G401 (cell line): ENCODE results near the gene POLR2A. TPM values are rescaled to one million over a fixed set of nuclear protein-coding genes. Genes with fewer than 3 reads are reported as not detected.

Source experiments
- DNase-seq: peaks from one replicate; pipeline ENCODE4 v3.0.0-alpha.2; 2015; ENCODE audit warnings: low spot score
- in situ Hi-C: cut with HindIII; loops from 2 replicates; pipeline ENCODE4 v1.10.0; 2016; ENCODE audit warnings: low sequenced_read_pairs, mixed read lengths
- total RNA-seq: library from RNA; depleted of rRNA; stranded (reverse); fragments of >200 nt; shearing (Covaris generic); gene quantifications from 2 replicates; pipeline ENCODE4 v1.2.3, GENCODE V29; 2014; rRNA removed

The POLR2A gene
- total RNA-seq, 1 experiment from 2014 or later = 52.8 TPM

DNA sequence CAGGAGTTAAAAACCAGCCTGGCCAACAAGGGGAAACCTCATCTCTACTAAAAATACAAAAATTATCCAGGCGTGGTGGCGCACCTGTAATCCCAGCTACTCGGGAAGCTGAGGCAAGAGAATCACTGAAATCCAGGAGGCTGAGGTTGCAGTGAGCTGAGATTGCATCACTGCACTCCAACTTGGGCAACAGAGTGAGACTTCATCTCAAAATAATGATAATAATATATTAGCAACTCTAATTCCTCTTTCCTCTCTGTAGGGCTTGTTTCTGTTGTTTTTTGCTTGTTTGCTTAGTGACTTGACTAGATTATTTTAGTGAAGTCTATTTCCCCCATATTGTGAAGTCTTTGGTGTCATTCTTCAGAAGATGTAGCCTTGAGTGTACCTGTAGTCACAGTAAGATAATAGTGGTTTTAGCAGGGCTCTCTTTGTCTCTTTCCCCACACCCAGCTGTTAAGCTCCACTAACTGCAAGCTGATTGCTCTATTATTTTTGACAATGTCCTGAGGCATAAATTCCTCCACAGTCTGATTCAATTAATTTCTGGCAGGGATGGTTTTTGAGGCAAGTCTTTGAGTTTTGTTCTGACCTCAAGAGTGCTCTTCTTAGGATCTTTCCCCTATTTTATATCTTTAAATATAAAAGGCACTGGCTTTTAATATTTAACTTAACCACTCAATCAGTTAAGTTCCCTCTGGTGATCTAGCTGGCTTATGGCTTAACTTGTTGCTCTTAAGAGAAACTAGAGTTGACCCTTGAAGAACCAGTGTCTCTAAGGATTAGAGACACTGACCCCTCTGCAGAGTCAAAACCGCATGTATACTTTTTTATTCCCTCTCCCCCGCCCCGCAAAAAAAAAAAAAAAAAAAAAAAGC lies 46.1 kb downstream of the POLR2A start:
- no peak for DNase-seq
- in situ Hi-C loops = no loop called here

DNA sequence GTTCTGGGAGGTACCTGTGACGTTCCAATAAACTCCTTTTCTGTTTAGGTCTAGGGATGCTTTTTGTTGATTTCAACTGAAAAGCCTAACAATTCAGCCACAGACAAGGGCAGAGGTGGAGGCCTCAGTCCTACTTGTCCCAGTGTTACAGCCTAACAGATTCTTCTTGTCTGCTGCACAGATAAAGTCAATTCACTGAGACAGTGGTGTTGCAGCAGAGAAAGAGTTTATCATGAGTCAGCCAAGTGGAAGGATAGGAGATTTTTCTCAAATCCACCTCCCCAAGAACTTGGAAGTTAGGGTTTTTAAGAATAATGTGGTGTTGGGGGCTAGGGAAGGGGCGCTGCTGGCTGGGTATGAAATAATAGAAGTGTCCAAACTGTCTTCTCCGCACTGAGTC lies 53.9 kb downstream of the POLR2A start:
- in situ Hi-C loops = no loop called here

DNA sequence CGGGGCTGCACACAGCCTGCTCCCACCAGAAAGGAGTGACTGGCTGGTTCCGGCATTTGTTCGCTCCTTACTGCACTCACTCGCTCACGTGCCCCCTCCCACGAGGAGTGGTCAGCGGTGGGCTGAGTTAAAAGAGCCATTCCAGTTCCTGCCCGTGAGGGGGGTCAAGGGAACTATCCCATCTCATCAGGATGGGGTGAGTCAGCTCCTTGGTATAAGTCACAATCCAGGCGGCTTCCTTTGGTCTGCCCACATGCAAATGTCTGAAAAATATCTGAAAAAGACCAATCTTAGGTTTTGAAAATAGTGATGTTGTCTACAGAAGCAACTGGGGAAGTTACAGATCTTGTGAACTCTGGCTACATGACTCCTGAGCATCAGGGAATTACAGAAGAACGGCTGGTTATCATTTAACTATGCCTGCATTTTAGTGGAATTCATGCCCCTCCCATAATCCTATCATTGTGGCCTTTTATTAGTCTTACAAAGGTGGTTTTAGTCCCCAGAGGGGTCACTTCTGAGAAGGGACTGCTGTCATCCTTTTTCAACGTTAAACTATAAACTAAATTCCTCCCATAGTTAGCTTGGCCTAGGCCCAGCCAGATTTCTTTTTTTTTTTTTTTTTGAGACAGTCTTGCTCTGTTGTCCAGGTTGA lies 54.9 kb downstream of the POLR2A start:
- in situ Hi-C loops = no loop called here
- no peak for DNase-seq

More for the DNA sequence above, 53.9 kb downstream of the POLR2A start:
- DNase-seq = no peak

GRCh38 chr17:7541074-7541621 lies 57.0 kb downstream of the POLR2A start:
- in situ Hi-C loops = no loop called here
- no peak for DNase-seq

GRCh38 chr17:7544911-7545310 lies 60.7 kb downstream of the POLR2A start:
- in situ Hi-C loops = no loop called here
- DNase-seq = no peak

DNA sequence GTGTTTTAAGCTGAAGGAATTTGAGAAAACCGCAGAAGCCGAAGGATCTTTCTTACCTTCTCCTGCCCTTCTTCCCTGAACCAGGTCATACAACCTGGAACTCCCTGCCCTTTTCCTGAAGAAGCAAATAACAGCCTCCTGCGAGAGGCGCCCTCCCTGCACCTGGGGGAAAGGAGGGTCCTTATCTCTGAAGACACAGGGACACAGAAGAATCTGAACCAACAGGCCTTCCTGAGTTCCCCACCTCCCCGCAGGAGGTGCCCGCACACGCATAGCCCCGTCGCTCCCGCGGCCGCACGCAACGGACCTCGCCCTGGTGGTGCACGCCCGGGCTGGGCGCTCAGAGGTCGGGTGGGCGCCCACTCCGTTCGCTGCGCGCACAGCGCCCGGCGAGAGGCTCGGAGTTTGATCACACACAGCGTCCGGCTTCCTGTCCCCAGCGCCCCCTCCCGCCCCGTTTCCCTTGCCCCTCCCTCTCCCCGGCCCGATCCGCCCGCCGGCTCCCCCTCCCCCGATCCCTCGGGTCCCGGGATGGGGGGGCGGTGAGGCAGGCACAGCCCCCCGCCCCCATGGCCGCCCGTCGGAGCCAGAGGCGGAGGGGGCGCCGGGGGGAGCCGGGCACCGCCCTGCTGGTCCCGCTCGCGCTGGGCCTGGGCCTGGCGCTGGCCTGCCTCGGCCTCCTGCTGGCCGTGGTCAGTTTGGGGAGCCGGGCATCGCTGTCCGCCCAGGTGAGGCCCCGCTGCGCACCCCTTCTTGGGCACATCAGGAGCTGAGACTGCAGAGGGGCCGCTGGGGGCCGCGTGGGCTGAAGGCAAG lies 64.6 kb downstream of the POLR2A start, which contains the start of gene TNFSF12:
Gene TNFSF12 (plus strand): TSS at position 474 of the 816 bp plus-strand sequence. CDS start 96 bp downstream, at position 570.
- in situ Hi-C loops = no loop called here
- DNase-seq = peak; percentile 52

Other genes starting within 250 kb of the POLR2A start
- 89.9 and 99.0 TPM in 2 replicates for gene DVL2, start 249.8 kb upstream of the POLR2A start, total RNA-seq
- 113 and 121 TPM in 2 replicates for gene PHF23, start 244.9 kb upstream of the POLR2A start, total RNA-seq
- gene GABARAP, start 241.9 kb upstream of the POLR2A start, total RNA-seq = 227 and 249 TPM in 2 replicates
- 18.3 and 26.8 TPM in 2 replicates for gene CTDNEP1, start 232.6 kb upstream of the POLR2A start, total RNA-seq
- gene ELP5, start 232.2 kb upstream of the POLR2A start, total RNA-seq = 74.1 and 95.6 TPM in 2 replicates
- gene CLDN7, start 221.9 kb upstream of the POLR2A start, total RNA-seq = 0.17 and 3.5 TPM in 2 replicates
- gene SLC2A4, start 202.6 kb upstream of the POLR2A start, total RNA-seq = 2.3 and 2.7 TPM in 2 replicates
- 20.5 and 20.9 TPM in 2 replicates for gene YBX2, start 189.7 kb upstream of the POLR2A start, total RNA-seq
- 1,140 and 1,147 TPM in 2 replicates for gene EIF5A, start 176.7 kb upstream of the POLR2A start, total RNA-seq
- 109 and 113 TPM in 2 replicates for gene GPS2, start 169.0 kb upstream of the POLR2A start, total RNA-seq
- gene NEURL4, start 155.0 kb upstream of the POLR2A start, total RNA-seq = 21.4 and 50.0 TPM in 2 replicates
- gene ACAP1, start 147.8 kb upstream of the POLR2A start, total RNA-seq = 0.61 TPM in 1 of 2 replicates, not detected in the other
- 12.0 and 14.3 TPM in 2 replicates for gene KCTD11, start 132.2 kb upstream of the POLR2A start, total RNA-seq
- gene TMEM95, start 129.2 kb upstream of the POLR2A start, total RNA-seq = not detected in 2 replicates
- not detected in 2 replicates for gene TNK1, start 103.3 kb upstream of the POLR2A start, total RNA-seq
- gene PLSCR3, start 89.8 kb upstream of the POLR2A start, total RNA-seq = 7.9 and 8.3 TPM in 2 replicates
- 200 and 369 TPM in 2 replicates for gene TMEM256, start 80.3 kb upstream of the POLR2A start, total RNA-seq
- 5.5 and 6.8 TPM in 2 replicates for gene NLGN2, start 76.5 kb upstream of the POLR2A start, total RNA-seq
- not detected in 2 replicates for gene SPEM1, start 64.0 kb upstream of the POLR2A start, total RNA-seq
- not detected in 2 replicates for gene SPEM2, start 58.8 kb upstream of the POLR2A start, total RNA-seq
- gene SPEM3, start 55.5 kb upstream of the POLR2A start, total RNA-seq = not detected in 2 replicates
- gene TMEM102, start 48.9 kb upstream of the POLR2A start, total RNA-seq = 4.6 and 4.9 TPM in 2 replicates
- 20.4 and 24.2 TPM in 2 replicates for gene FGF11, start 44.9 kb upstream of the POLR2A start, total RNA-seq
- 7.6 and 24.0 TPM in 2 replicates for gene CHRNB1, start 39.3 kb upstream of the POLR2A start, total RNA-seq
- 4.1 and 4.4 TPM in 2 replicates for gene ZBTB4, start 4.7 kb upstream of the POLR2A start, total RNA-seq
- not detected in 2 replicates for gene SLC35G6, start 2.9 kb upstream of the POLR2A start, total RNA-seq
- gene TNFSF12, start 64.7 kb downstream of the POLR2A start, total RNA-seq = not detected in 2 replicates
- gene TNFSF13, start 74.4 kb downstream of the POLR2A start, total RNA-seq = 1.5 TPM in 1 of 2 replicates, not detected in the other
- gene SENP3, start 77.6 kb downstream of the POLR2A start, total RNA-seq = 157 and 182 TPM in 2 replicates
- 119 and 129 TPM in 2 replicates for gene CD68, start 95.3 kb downstream of the POLR2A start, total RNA-seq
- 151 and 157 TPM in 2 replicates for gene MPDU1, start 99.5 kb downstream of the POLR2A start, total RNA-seq
- 6.8 and 12.1 TPM in 2 replicates for gene SOX15, start 105.7 kb downstream of the POLR2A start, total RNA-seq
- 75.9 and 88.0 TPM in 2 replicates for gene FXR2, start 130.5 kb downstream of the POLR2A start, total RNA-seq
- 70.2 and 96.9 TPM in 2 replicates for gene SAT2, start 143.5 kb downstream of the POLR2A start, total RNA-seq
- not detected in 2 replicates for gene SHBG, start 145.8 kb downstream of the POLR2A start, total RNA-seq
- gene ATP1B2, start 166.6 kb downstream of the POLR2A start, total RNA-seq = not detected in 2 replicates
- gene TP53, start 203.1 kb downstream of the POLR2A start, total RNA-seq = 23.5 and 26.4 TPM in 2 replicates
- gene WRAP53, start 204.1 kb downstream of the POLR2A start, total RNA-seq = 27.2 and 33.5 TPM in 2 replicates
- gene EFNB3, start 220.8 kb downstream of the POLR2A start, total RNA-seq = 13.1 and 16.8 TPM in 2 replicates
- 0.03 TPM in 1 of 2 replicates, not detected in the other for gene DNAH2, start 233.4 kb downstream of the POLR2A start, total RNA-seq